HCT116 (cell line): ENCODE results near the gene MCEMP1. TPM values are rescaled to one million over a fixed set of nuclear protein-coding genes. Genes with fewer than 3 reads are reported as not detected.

Source experiments
- ATAC-seq: fragments of 200-7000 bp; cut with Tn5 transposase; 2 replicates; pipeline ENCODE4 v1.9.1; 2020; ENCODE audit warnings: mild to moderate bottlenecking, moderate library complexity
- BruUV-seq: library from RNA; stranded (reverse); fragments of 400-500 nt; replicated peaks from 2 replicates; lab custom pipeline; 2021; lab: Mats Ljungman, UMichigan
- CTCF ChIA-PET: fragments of 300-600 bp; sonication (Branson Sonifier 250); formaldehyde crosslinking; loops from one replicate; lab custom pipeline; 2021; ENCODE audit warnings: antibody characterized with exemption; lab: Charles Lee
- POLR2A ChIA-PET: fragments of 300-600, 350-600 bp; sonication (Branson Sonifier 250); formaldehyde crosslinking; loops from one replicate; lab custom pipeline; 2021; ENCODE audit warnings: antibody characterized with exemption; lab: Charles Lee
- RAD21 ChIA-PET, 2 experiments: fragments of 300-600 bp; sonication (Branson Sonifier 250); formaldehyde crosslinking; loops; one replicate each; lab custom pipeline; 2023; ENCODE audit warnings: low total read pairs in 2 of 2; ENCODE audit not compliant: uncharacterized antibody in 2 of 2, unreplicated experiment in 2 of 2, low non-redundant PET in 1 of 2; lab: Charles Lee
- DNase-seq: peaks from one replicate; pipeline ENCODE4 v3.0.0-alpha.2; 2010; ENCODE audit warnings: low read depth, low spot score
- H2AFZ ChIP-seq: fragments of 200-600 bp; shearing (Covaris generic), sonication (generic); 2 replicates; pipeline ENCODE4 v1.6.1; 2017; ENCODE audit warnings: low read depth, mixed run types, mixed read lengths, antibody characterized with exemption, low read length; ENCODE audit not compliant: poor library complexity, severe bottlenecking
- H3K27ac ChIP-seq: 2 replicates; pipeline ENCODE4 v1.5.1; 2012; ENCODE audit warnings: low read depth, low read length
- H3K27me3 ChIP-seq: fragments of 200-600 bp; sonication (generic); 2 replicates; pipeline ENCODE4 v1.6.1; 2016; ENCODE audit warnings: mixed run types, low read length, mixed read lengths; ENCODE audit not compliant: insufficient read depth
- H3K36me3 ChIP-seq, 2 experiments: fragments of 200-500 bp in 1 of 2; fragments of 200-600 bp in 1 of 2; sonication (Bioruptor generic) in 1 of 2; sonication (generic) in 1 of 2; 2 replicates each; pipeline versions ENCODE4 v1.5.1 to v1.6.1; 2014 to 2016; ENCODE audit warnings: low read length in 2 of 2, inconsistent platforms in 1 of 2, mixed read lengths in 1 of 2, mixed run types in 1 of 2; ENCODE audit not compliant: insufficient read depth in 2 of 2, control insufficient read depth in 1 of 2
- H3K4me1 ChIP-seq, 2 experiments: fragments of 200-600 bp in 1 of 2; sonication (generic) in 1 of 2; 2 replicates each; pipeline versions ENCODE4 v1.5.1 to v1.6.1; 2012 to 2017; ENCODE audit warnings: low read length in 2 of 2, inconsistent platforms in 1 of 2, mild to moderate bottlenecking in 1 of 2, mixed read lengths in 1 of 2, mixed run types in 1 of 2, moderate library complexity in 1 of 2; ENCODE audit not compliant: insufficient read depth in 2 of 2, control insufficient read depth in 1 of 2
- H3K4me2 ChIP-seq: fragments of 200-600 bp; sonication (generic); 2 replicates; pipeline ENCODE4 v1.6.1; 2017; ENCODE audit warnings: mixed run types, low read length, mixed read lengths
- H3K4me3 ChIP-seq, 2 experiments: fragments of 200-600 bp in 1 of 2; sonication (generic) in 1 of 2; replicated peaks in 1 of 2; 2 replicates each; pipeline ENCODE4 v1.5.1; 2011 to 2016; ENCODE audit warnings: low read length in 2 of 2, control low read depth in 1 of 2, low read depth in 1 of 2, mild to moderate bottlenecking in 1 of 2, mixed read lengths in 1 of 2, mixed run types in 1 of 2
- H3K79me2 ChIP-seq: fragments of 200-600 bp; sonication (generic); 2 replicates; pipeline ENCODE4 v1.6.1; 2017; ENCODE audit warnings: mild to moderate bottlenecking, mixed run types, low read length, moderate library complexity, mixed read lengths; ENCODE audit not compliant: insufficient read depth
- H3K9ac ChIP-seq: fragments of 200-600 bp; sonication (generic); 2 replicates; pipeline ENCODE4 v1.6.1; 2016; ENCODE audit warnings: low read length, mixed read lengths
- H3K9me2 ChIP-seq: fragments of 200-600 bp; sonication (generic), shearing (Covaris generic); 2 replicates; pipeline ENCODE4 v1.6.1; 2017; ENCODE audit warnings: mixed run types, mild to moderate bottlenecking, moderate library complexity; ENCODE audit not compliant: insufficient read depth
- H3K9me3 ChIP-seq, 2 experiments: fragments of 200-500 bp in 1 of 2; fragments of 200-600 bp in 1 of 2; sonication (Bioruptor generic) in 1 of 2; sonication (generic) in 1 of 2; 2 replicates each; pipeline ENCODE4 v1.6.1; 2014 to 2017; ENCODE audit warnings: low read length in 2 of 2, mixed read lengths in 2 of 2, inconsistent platforms in 1 of 2, low read depth in 1 of 2, mild to moderate bottlenecking in 1 of 2, mixed run types in 1 of 2, moderate library complexity in 1 of 2; ENCODE audit not compliant: control insufficient read depth in 1 of 2, insufficient read depth in 1 of 2
- H4K20me1 ChIP-seq: fragments of 200-600 bp; sonication (generic), shearing (Covaris generic); 2 replicates; pipeline ENCODE4 v1.6.1; 2017; ENCODE audit warnings: mixed run types, mild to moderate bottlenecking, moderate library complexity; ENCODE audit not compliant: insufficient read depth
- CTCF ChIP-seq, 3 experiments: fragments of 200-600 bp in 1 of 3; sonication (generic) in 1 of 3; IDR thresholded peaks in 2 of 3; conservative IDR thresholded peaks in 1 of 3; 2 replicates each; pipeline ENCODE4 v1.5.1; 2012 to 2017; ENCODE audit warnings: low read depth in 2 of 3, low read length in 2 of 3, antibody characterized with exemption in 1 of 3, borderline replicate concordance in 1 of 3, control low read depth in 1 of 3, mild to moderate bottlenecking in 1 of 3, mixed read lengths in 1 of 3, mixed run types in 1 of 3, moderate library complexity in 1 of 3; ENCODE audit not compliant: insufficient read depth in 1 of 3
- EZH2phosphoT487 ChIP-seq: fragments of 200-600 bp; IDR thresholded peaks from 2 replicates; pipeline ENCODE4 v1.6.1; 2018; ENCODE audit warnings: antibody characterized with exemption, borderline replicate concordance
- POLR2AphosphoS5 ChIP-seq: IDR thresholded peaks from 2 replicates; pipeline ENCODE4 v1.6.1; 2011; ENCODE audit warnings: mild to moderate bottlenecking, low read depth, low read length, moderate library complexity
- RAD21 ChIP-seq: IDR thresholded peaks from 2 replicates; pipeline ENCODE4 v1.6.1; 2012; ENCODE audit warnings: low read depth, mild to moderate bottlenecking
- TCF7L2 ChIP-seq: IDR thresholded peaks from 2 replicates; pipeline ENCODE4 v1.7.0; 2011; ENCODE audit warnings: borderline replicate concordance, inconsistent platforms; ENCODE audit not compliant: insufficient read depth, insufficient read length; ENCODE audit errors: extremely low read depth
- ZBTB33 ChIP-seq: IDR thresholded peaks from 2 replicates; pipeline ENCODE4 v1.6.1; 2011; ENCODE audit warnings: mild to moderate bottlenecking, low read length, moderate library complexity; ENCODE audit not compliant: insufficient replicate concordance; ENCODE audit errors: extremely low read depth
- intact Hi-C: fragments of 100-400 bp; cut with micrococcal nuclease; formaldehyde crosslinking; loops from 2 replicates; pipeline ENCODE4 v1.10.0; 2022
- total RNA-seq: library from RNA; stranded (reverse); gene quantifications from one replicate; pipeline ENCODE4 v1.2.1, GENCODE V29; 2021; ENCODE audit not compliant: unreplicated experiment

The MCEMP1 gene
- total RNA-seq, 1 experiment from 2014 or later, result not detected

GRCh38 chr19:7641290-7642276 is 35.3 kb upstream of the MCEMP1 start:
- H3K27ac ChIP-seq, result no peak overlapping the region
- TF ChIP-seq CTCF (IDR thresholded peaks at IDR 0.05 in 2 of 3, conservative IDR thresholded peaks at IDR 0.05 in 1 of 3; ENCODE audit: borderline replicate concordance in 1 of 3, insufficient read depth in 1 of 3, low read depth in 2 of 3, low read length in 2 of 3) (peak in 2 of 3 experiments; percentile 22 to 42; a peak in 4 of 6 replicates), EZH2phosphoT487 (no peak), ZBTB33 (no peak), POLR2AphosphoS5 (no peak), TCF7L2 (no peak), RAD21 (no peak)
- intact Hi-C loops, result no loop called here
- no peak overlapping the region for H3K9ac ChIP-seq
- no peak overlapping the region for H3K4me3 ChIP-seq
- no peak overlapping the region for H3K4me2 ChIP-seq
- ChIA-PET CTCF (interaction anchor here (1.0 to 1.1 kb wide), 3 partner anchors 12 to 158 kb away, joined by 3 to 7 read pairs (median 4); no protein-coding TSS in a partner anchor), POLR2A (no interaction called here), RAD21 (no interaction called here)
- H4K20me1 ChIP-seq, result no peaks in the 10 kb centered on the region
- H3K9me2 ChIP-seq, result no peaks in the 10 kb centered on the region
- peaks cover 17% of the 10 kb centered on the region for H3K79me2 ChIP-seq
- peaks cover 6 to 22% of the 10 kb centered on the region in 2 experiments; a peak in 3 of 4 replicates for H3K4me1 ChIP-seq
- no peaks in the 10 kb centered on the region for H3K27me3 ChIP-seq
- H2AFZ ChIP-seq, result no peak overlapping the region
- DNase-seq (no peak), ATAC-seq (no peak)
- peaks cover 0 to 4% of the 10 kb centered on the region in 2 experiments; a peak in 1 of 4 replicates for H3K9me3 ChIP-seq
- BruUV-seq, result no TSS peak
- peaks cover 0 to 6% of the 10 kb centered on the region in 2 experiments; a peak in 1 of 4 replicates for H3K36me3 ChIP-seq
